ENCODE data around the gene CRCP. TPM values are rescaled to one million over a fixed set of nuclear protein-coding genes. Genes with fewer than 3 reads are reported as not detected.
"Not testable (repeated sequence)": the region's sequence is repeated elsewhere in the genome, so short reads cannot be mapped to it uniquely, and the experiment has no call there.

The CRCP gene
- total RNA-seq, 1 experiment from 2014 or later: 42.5 TPM

DNA sequence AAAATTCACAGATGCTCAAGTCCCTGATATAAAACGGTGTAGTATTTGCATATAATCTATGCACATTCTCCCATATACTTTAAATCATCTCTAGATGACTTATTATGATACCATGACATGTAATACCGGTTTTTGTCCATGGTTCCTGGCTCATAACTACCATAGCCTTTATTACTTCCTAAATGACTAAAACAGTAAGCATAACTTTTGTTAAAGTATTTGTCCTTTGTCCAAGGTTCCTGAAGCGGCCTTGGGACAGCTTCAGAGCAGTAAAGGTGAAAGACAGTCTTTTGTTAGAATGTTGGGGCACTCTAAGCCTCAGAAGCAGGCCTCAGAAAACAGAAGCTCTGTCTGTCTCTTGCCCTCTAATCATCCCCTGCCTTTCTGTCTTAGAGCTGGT, 4.0 kb downstream of the CRCP start:
- TSS peak; percentile 1 for BruUV-seq (replicated peaks)
- H3K9me3 ChIP-seq (ENCODE audit: low read depth, low read length, poor library complexity, severe bottlenecking): no peaks in the 10 kb centered on the region
- H3K36me3 ChIP-seq (ENCODE audit: insufficient read depth, low read length, poor library complexity, severe bottlenecking): peaks cover 8% of the 10 kb centered on the region
- H3K4me1 ChIP-seq (ENCODE audit: insufficient read depth, low read length, poor library complexity, severe bottlenecking): peaks cover 16% of the 10 kb centered on the region
- ChIA-PET CTCF (no interaction called here), POLR2A (ENCODE audit: low non-redundant PET) (no interaction called here)
- DNase-seq (ENCODE audit: low spot score): no peak
- H3K27ac ChIP-seq (ENCODE audit: low read depth, low read length, poor library complexity, severe bottlenecking): no peak overlapping the region
- no peaks in the 10 kb centered on the region for H3K27me3 ChIP-seq (replicated peaks; ENCODE audit: insufficient read depth, low read depth, low read length, poor library complexity)
- H3K4me3 ChIP-seq (ENCODE audit: low read depth, low read length, poor library complexity, severe bottlenecking): no peak overlapping the region
- intact Hi-C loops (cut with micrococcal nuclease; ENCODE audit: unreplicated experiment): no loop called here
- TF ChIP-seq EZH2 (IDR thresholded peaks at IDR 0.05; ENCODE audit: borderline replicate concordance, low read depth, low read length, poor library complexity, severe bottlenecking) (no peak), CTCF (conservative IDR thresholded peaks at IDR 0.05; ENCODE audit: low read depth, low read length) (no peak)

GRCh38 chr7:66119245-66119850, 4.7 kb downstream of the CRCP start:
- peak overlapping the region; percentile 53 for H3K27ac ChIP-seq (ENCODE audit: low read depth, low read length, poor library complexity, severe bottlenecking)
- BruUV-seq (replicated peaks): no TSS peak
- ChIA-PET CTCF (no interaction called here), POLR2A (ENCODE audit: low non-redundant PET) (no interaction called here)
- peaks cover 8% of the 10 kb centered on the region for H3K36me3 ChIP-seq (ENCODE audit: insufficient read depth, low read length, poor library complexity, severe bottlenecking)
- no peak for TF ChIP-seq EZH2 (IDR thresholded peaks at IDR 0.05; ENCODE audit: borderline replicate concordance, low read depth, low read length, poor library complexity, severe bottlenecking)
- no peak for TF ChIP-seq CTCF (conservative IDR thresholded peaks at IDR 0.05; ENCODE audit: low read depth, low read length)
- no peak overlapping the region for H3K4me3 ChIP-seq (ENCODE audit: low read depth, low read length, poor library complexity, severe bottlenecking)
- peaks cover 19% of the 10 kb centered on the region for H3K4me1 ChIP-seq (ENCODE audit: insufficient read depth, low read length, poor library complexity, severe bottlenecking)
- no peaks in the 10 kb centered on the region for H3K9me3 ChIP-seq (ENCODE audit: low read depth, low read length, poor library complexity, severe bottlenecking)
- intact Hi-C loops (cut with micrococcal nuclease; ENCODE audit: unreplicated experiment): no loop called here
- no peak for DNase-seq (ENCODE audit: low spot score)
- no peaks in the 10 kb centered on the region for H3K27me3 ChIP-seq (replicated peaks; ENCODE audit: insufficient read depth, low read depth, low read length, poor library complexity)

GRCh38 chr7:66123175-66123528, 8.5 kb downstream of the CRCP start:
- DNase-seq (ENCODE audit: low spot score): no peak
- no peak for TF ChIP-seq CTCF (conservative IDR thresholded peaks at IDR 0.05; ENCODE audit: low read depth, low read length)
- peaks cover 39% of the 10 kb centered on the region for H3K4me1 ChIP-seq (ENCODE audit: insufficient read depth, low read length, poor library complexity, severe bottlenecking)
- no peak overlapping the region for H3K4me3 ChIP-seq (ENCODE audit: low read depth, low read length, poor library complexity, severe bottlenecking)
- H3K9me3 ChIP-seq (ENCODE audit: low read depth, low read length, poor library complexity, severe bottlenecking): no peaks in the 10 kb centered on the region
- intact Hi-C loops (cut with micrococcal nuclease; ENCODE audit: unreplicated experiment): no loop called here
- H3K27me3 ChIP-seq (replicated peaks; ENCODE audit: insufficient read depth, low read depth, low read length, poor library complexity): no peaks in the 10 kb centered on the region
- H3K27ac ChIP-seq (ENCODE audit: low read depth, low read length, poor library complexity, severe bottlenecking): no peak overlapping the region
- H3K36me3 ChIP-seq (ENCODE audit: insufficient read depth, low read length, poor library complexity, severe bottlenecking): peaks cover 4% of the 10 kb centered on the region
- CTCF ChIA-PET: no interaction called here
- POLR2A ChIA-PET (ENCODE audit: low non-redundant PET): no interaction called here
- BruUV-seq (replicated peaks): no TSS peak

- DNase-seq (ENCODE audit: low spot score); CTCF ChIA-PET; intact Hi-C loops (cut with micrococcal nuclease; ENCODE audit: unreplicated experiment); BruUV-seq (replicated peaks); H3K4me3 ChIP-seq (ENCODE audit: low read depth, low read length, poor library complexity, severe bottlenecking); H3K27me3 ChIP-seq (replicated peaks; ENCODE audit: insufficient read depth, low read depth, low read length, poor library complexity); H3K36me3 ChIP-seq (ENCODE audit: insufficient read depth, low read length, poor library complexity, severe bottlenecking); H3K9me3 ChIP-seq (ENCODE audit: low read depth, low read length, poor library complexity, severe bottlenecking): not testable (repeated sequence)
- POLR2A ChIA-PET (ENCODE audit: low non-redundant PET): interaction anchor here (0.9 kb wide), 1 partner anchor 58 kb away, joined by 9 read pairs; no protein-coding TSS in a partner anchor
- Histone ChIP-seq H3K4me1 (ENCODE audit: insufficient read depth, low read length, poor library complexity, severe bottlenecking) (peaks cover 39% of the 10 kb centered on the region), H3K27ac (ENCODE audit: low read depth, low read length, poor library complexity, severe bottlenecking) (peak overlapping the region; percentile 80)
Measured at GRCh38 chr7:66124569-66124861, 9.9 kb downstream of the CRCP start.

All from A673 (cell line).